ENCODE measurements around the gene ORC4. TPM values are rescaled to one million over a fixed set of nuclear protein-coding genes. Genes with fewer than 3 reads are reported as not detected.
"Not testable (repeated sequence)": the region's sequence is repeated elsewhere in the genome, so short reads cannot be mapped to it uniquely, and the experiment has no call there.

Gene ORC4
- polyA plus RNA-seq, 1 donor from 2014 or later: 261 TPM

- H3K27ac ChIP-seq (ENCODE audit: low read length); H3K9ac ChIP-seq (ENCODE audit: low read length); H3F3A ChIP-seq (ENCODE audit: insufficient read depth, low read length, poor library complexity, severe bottlenecking); H3K9me2 ChIP-seq (ENCODE audit: insufficient read depth, low read length); H3K36me3 ChIP-seq (ENCODE audit: insufficient read depth, low read length); H3K4me3 ChIP-seq (ENCODE audit: low read length); H2AFZ ChIP-seq (ENCODE audit: low read depth, low read length); H3K9me3 ChIP-seq (ENCODE audit: low read length); H3K27me3 ChIP-seq (ENCODE audit: insufficient read depth, low read depth, low read length); H4K20me1 ChIP-seq (ENCODE audit: insufficient read depth); H3K4me2 ChIP-seq (ENCODE audit: low read length): not testable (repeated sequence)
- peaks cover 56% of the 10 kb centered on the region for H3K79me2 ChIP-seq (replicated peaks; ENCODE audit: insufficient read depth, low read length)
Measured at GRCh38 chr2:148002420-148002819, 18.1 kb downstream of the ORC4 start.

- Histone ChIP-seq H3K79me2 (replicated peaks; ENCODE audit: insufficient read depth, low read length) (peaks cover 47% of the 10 kb centered on the region), H3K4me3 (ENCODE audit: low read length) (no peak overlapping the region)
- no peak for TF ChIP-seq EP300 (conservative IDR thresholded peaks at IDR 0.05; ENCODE audit: poor library complexity, severe bottlenecking)
- TF ChIP-seq POLR2AphosphoS5 (IDR thresholded peaks at IDR 0.05): no peak
- no peak for TF ChIP-seq EZH2 (IDR thresholded peaks at IDR 0.05; ENCODE audit: borderline replicate concordance, insufficient read depth, low read length, poor library complexity, severe bottlenecking)
Measured at GRCh38 chr2:148000095-148000494, 20.4 kb downstream of the ORC4 start.

GRCh38 chr2:147999126-147999525 lies 21.4 kb downstream of the ORC4 start:
- H3K4me3 ChIP-seq (ENCODE audit: low read length): no peak overlapping the region
- no peak overlapping the region for H3K9ac ChIP-seq (ENCODE audit: low read length)
- H3K27ac ChIP-seq (ENCODE audit: low read length): no peak overlapping the region
- H3K4me2 ChIP-seq (ENCODE audit: low read length): no peak overlapping the region
- H4K20me1 ChIP-seq (ENCODE audit: insufficient read depth): no peaks in the 10 kb centered on the region
- TF ChIP-seq, protein P1, sequence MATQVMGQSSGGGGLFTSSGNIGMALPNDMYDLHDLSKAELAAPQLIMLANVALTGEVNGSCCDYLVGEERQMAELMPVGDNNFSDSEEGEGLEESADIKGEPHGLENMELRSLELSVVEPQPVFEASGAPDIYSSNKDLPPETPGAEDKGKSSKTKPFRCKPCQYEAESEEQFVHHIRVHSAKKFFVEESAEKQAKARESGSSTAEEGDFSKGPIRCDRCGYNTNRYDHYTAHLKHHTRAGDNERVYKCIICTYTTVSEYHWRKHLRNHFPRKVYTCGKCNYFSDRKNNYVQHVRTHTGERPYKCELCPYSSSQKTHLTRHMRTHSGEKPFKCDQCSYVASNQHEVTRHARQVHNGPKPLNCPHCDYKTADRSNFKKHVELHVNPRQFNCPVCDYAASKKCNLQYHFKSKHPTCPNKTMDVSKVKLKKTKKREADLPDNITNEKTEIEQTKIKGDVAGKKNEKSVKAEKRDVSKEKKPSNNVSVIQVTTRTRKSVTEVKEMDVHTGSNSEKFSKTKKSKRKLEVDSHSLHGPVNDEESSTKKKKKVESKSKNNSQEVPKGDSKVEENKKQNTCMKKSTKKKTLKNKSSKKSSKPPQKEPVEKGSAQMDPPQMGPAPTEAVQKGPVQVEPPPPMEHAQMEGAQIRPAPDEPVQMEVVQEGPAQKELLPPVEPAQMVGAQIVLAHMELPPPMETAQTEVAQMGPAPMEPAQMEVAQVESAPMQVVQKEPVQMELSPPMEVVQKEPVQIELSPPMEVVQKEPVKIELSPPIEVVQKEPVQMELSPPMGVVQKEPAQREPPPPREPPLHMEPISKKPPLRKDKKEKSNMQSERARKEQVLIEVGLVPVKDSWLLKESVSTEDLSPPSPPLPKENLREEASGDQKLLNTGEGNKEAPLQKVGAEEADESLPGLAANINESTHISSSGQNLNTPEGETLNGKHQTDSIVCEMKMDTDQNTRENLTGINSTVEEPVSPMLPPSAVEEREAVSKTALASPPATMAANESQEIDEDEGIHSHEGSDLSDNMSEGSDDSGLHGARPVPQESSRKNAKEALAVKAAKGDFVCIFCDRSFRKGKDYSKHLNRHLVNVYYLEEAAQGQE (IDR thresholded peaks at IDR 0.05; ENCODE audit: borderline replicate concordance): no peak
- no peak overlapping the region for H2AFZ ChIP-seq (ENCODE audit: low read depth, low read length)
- no peaks in the 10 kb centered on the region for H3K9me2 ChIP-seq (ENCODE audit: insufficient read depth, low read length)
- no peaks in the 10 kb centered on the region for H3K36me3 ChIP-seq (ENCODE audit: insufficient read depth, low read length)
- H3F3A ChIP-seq (ENCODE audit: insufficient read depth, low read length, poor library complexity, severe bottlenecking): no peaks in the 10 kb centered on the region
- H3K9me3 ChIP-seq (ENCODE audit: low read length): no peaks in the 10 kb centered on the region
- no peaks in the 10 kb centered on the region for H3K27me3 ChIP-seq (ENCODE audit: insufficient read depth, low read depth, low read length)
- H3K79me2 ChIP-seq (replicated peaks; ENCODE audit: insufficient read depth, low read length): peaks cover 51% of the 10 kb centered on the region

More at GRCh38 chr2:148000095-148000494, 20.4 kb downstream of the ORC4 start:
- no peak overlapping the region for H3K9ac ChIP-seq (ENCODE audit: low read length)
- H3K4me2 ChIP-seq (ENCODE audit: low read length): no peak overlapping the region
- no peaks in the 10 kb centered on the region for H3K36me3 ChIP-seq (ENCODE audit: insufficient read depth, low read length)
- peaks cover 3% of the 10 kb centered on the region for H3K9me3 ChIP-seq (ENCODE audit: low read length)
- H3F3A ChIP-seq (ENCODE audit: insufficient read depth, low read length, poor library complexity, severe bottlenecking): no peaks in the 10 kb centered on the region
- no peak overlapping the region for H3K27ac ChIP-seq (ENCODE audit: low read length)
- H3K27me3 ChIP-seq (ENCODE audit: insufficient read depth, low read depth, low read length): no peaks in the 10 kb centered on the region
- no peaks in the 10 kb centered on the region for H3K9me2 ChIP-seq (ENCODE audit: insufficient read depth, low read length)
- no peak overlapping the region for H2AFZ ChIP-seq (ENCODE audit: low read depth, low read length)
- no peaks in the 10 kb centered on the region for H4K20me1 ChIP-seq (ENCODE audit: insufficient read depth)

GRCh38 chr2:147998203-147998602 lies 22.3 kb downstream of the ORC4 start:
- H3K79me2 ChIP-seq (replicated peaks; ENCODE audit: insufficient read depth, low read length): peaks cover 60% of the 10 kb centered on the region
- TF ChIP-seq RAD21 (conservative IDR thresholded peaks at IDR 0.05): no peak
- no peak for TF ChIP-seq CTCF (IDR thresholded peaks at IDR 0.05; ENCODE audit: poor library complexity, severe bottlenecking)
- no peak for TF ChIP-seq EZH2 (IDR thresholded peaks at IDR 0.05; ENCODE audit: borderline replicate concordance, insufficient read depth, low read length, poor library complexity, severe bottlenecking)
- no peak for TF ChIP-seq MXI1 (conservative IDR thresholded peaks at IDR 0.05; ENCODE audit: poor library complexity, severe bottlenecking)
- TF ChIP-seq POLR2AphosphoS5 (IDR thresholded peaks at IDR 0.05): no peak
- TF ChIP-seq TAF1 (IDR thresholded peaks at IDR 0.05; ENCODE audit: low read depth): no peak
- no peak for TF ChIP-seq EP300 (conservative IDR thresholded peaks at IDR 0.05; ENCODE audit: poor library complexity, severe bottlenecking)
- TF ChIP-seq, protein P1 (IDR thresholded peaks at IDR 0.05; ENCODE audit: borderline replicate concordance): no peak
- TF ChIP-seq SMC3 (conservative IDR thresholded peaks at IDR 0.05; ENCODE audit: poor library complexity): no peak
- no peaks in the 10 kb centered on the region for H3K9me2 ChIP-seq (ENCODE audit: insufficient read depth, low read length)
- no peak overlapping the region for H3K9ac ChIP-seq (ENCODE audit: low read length)
- H3K27ac ChIP-seq (ENCODE audit: low read length): no peak overlapping the region
- H2AFZ ChIP-seq (ENCODE audit: low read depth, low read length): no peak overlapping the region
- no peak overlapping the region for H3K4me3 ChIP-seq (ENCODE audit: low read length)
- no peaks in the 10 kb centered on the region for H3K27me3 ChIP-seq (ENCODE audit: insufficient read depth, low read depth, low read length)
- H3K4me2 ChIP-seq (ENCODE audit: low read length): no peak overlapping the region
- H3F3A ChIP-seq (ENCODE audit: insufficient read depth, low read length, poor library complexity, severe bottlenecking): no peaks in the 10 kb centered on the region
- H3K36me3 ChIP-seq (ENCODE audit: insufficient read depth, low read length): no peaks in the 10 kb centered on the region
- no peaks in the 10 kb centered on the region for H3K9me3 ChIP-seq (ENCODE audit: low read length)
- H4K20me1 ChIP-seq (ENCODE audit: insufficient read depth): no peaks in the 10 kb centered on the region
